ENCODE data around the gene DCAF4L1.

DNA sequence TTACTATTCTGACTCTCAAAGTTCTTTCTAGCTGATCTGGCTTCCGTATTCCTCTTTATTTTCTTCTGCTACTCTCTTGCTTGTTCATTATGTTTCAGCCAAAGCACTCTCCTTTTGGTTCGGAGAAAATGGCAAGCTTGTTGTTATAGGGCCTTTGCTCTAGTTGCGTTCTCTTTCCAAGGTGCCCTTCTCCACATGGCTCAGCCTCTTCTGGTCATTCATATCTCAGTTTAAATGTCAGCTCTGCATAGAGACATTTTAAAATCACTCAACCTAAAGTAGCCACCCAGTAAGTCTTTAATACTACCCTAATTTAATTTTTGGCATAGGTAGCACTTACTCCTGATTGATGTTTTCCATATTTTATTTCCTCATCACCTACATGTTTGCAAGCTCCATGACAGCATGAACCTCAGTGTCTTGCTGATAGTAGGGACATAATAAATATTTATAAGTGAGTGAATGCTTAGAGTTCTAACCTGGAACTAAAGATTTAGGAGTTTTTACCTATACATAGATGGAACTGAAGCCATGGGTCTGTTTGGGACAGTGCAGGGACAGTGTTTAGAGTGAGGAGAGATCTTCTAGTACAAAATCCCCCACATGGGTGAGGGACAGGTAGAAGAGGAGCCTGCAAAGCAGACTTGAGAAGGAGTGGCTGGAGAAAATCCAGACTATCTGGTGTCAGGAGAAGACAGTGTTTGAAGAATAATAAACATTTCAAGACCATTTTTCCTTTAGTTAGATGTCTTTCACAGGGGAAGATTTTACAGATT is 26.6 kb downstream of the DCAF4L1 start:
- TF ChIP-seq, protein P1, sequence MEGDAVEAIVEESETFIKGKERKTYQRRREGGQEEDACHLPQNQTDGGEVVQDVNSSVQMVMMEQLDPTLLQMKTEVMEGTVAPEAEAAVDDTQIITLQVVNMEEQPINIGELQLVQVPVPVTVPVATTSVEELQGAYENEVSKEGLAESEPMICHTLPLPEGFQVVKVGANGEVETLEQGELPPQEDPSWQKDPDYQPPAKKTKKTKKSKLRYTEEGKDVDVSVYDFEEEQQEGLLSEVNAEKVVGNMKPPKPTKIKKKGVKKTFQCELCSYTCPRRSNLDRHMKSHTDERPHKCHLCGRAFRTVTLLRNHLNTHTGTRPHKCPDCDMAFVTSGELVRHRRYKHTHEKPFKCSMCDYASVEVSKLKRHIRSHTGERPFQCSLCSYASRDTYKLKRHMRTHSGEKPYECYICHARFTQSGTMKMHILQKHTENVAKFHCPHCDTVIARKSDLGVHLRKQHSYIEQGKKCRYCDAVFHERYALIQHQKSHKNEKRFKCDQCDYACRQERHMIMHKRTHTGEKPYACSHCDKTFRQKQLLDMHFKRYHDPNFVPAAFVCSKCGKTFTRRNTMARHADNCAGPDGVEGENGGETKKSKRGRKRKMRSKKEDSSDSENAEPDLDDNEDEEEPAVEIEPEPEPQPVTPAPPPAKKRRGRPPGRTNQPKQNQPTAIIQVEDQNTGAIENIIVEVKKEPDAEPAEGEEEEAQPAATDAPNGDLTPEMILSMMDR (conservative IDR thresholded peaks at IDR 0.05) = no peak
- no peak for TF ChIP-seq ZFX (IDR thresholded peaks at IDR 0.05)
